NT2/D1 (cell line): ENCODE measurements around the gene RANBP1.
"Not testable (repeated sequence)": the region's sequence is repeated elsewhere in the genome, so short reads cannot be mapped to it uniquely, and the experiment has no call there.

ENCODE experiments used
- DNase-seq: peaks from one replicate; pipeline ENCODE4 v3.0.0-alpha.2; 2011; ENCODE audit warnings: low read depth, low spot score
- H3K27me3 ChIP-seq: 2 replicates; pipeline ENCODE4 v1.6.0; 2011; ENCODE audit warnings: mild to moderate bottlenecking; ENCODE audit not compliant: insufficient read length, insufficient read depth
- H3K36me3 ChIP-seq: 2 replicates; pipeline ENCODE4 v1.6.1; 2011; ENCODE audit warnings: mild to moderate bottlenecking, low read length, mixed read lengths; ENCODE audit not compliant: insufficient read depth, insufficient read length
- H3K4me1 ChIP-seq: 2 replicates; pipeline ENCODE4 v1.5.1; 2011; ENCODE audit not compliant: insufficient read depth, insufficient read length
- H3K4me3 ChIP-seq: 2 replicates; pipeline ENCODE4 v1.5.1; 2011; ENCODE audit warnings: low read depth; ENCODE audit not compliant: insufficient read length
- H3K9ac ChIP-seq: 2 replicates; pipeline ENCODE4 v1.6.0; 2011; ENCODE audit warnings: low read depth; ENCODE audit not compliant: insufficient read length
- H3K9me3 ChIP-seq: 2 replicates; pipeline ENCODE4 v1.5.1; 2011; ENCODE audit warnings: mild to moderate bottlenecking, low read length; ENCODE audit not compliant: insufficient read depth
- SUZ12 ChIP-seq: IDR thresholded peaks from 2 replicates; pipeline ENCODE4 v1.6.1; 2011; ENCODE audit not compliant: insufficient read length, insufficient read depth; ENCODE audit errors: extremely low read depth
- YY1 ChIP-seq: IDR thresholded peaks from 2 replicates; pipeline ENCODE4 v1.6.1; 2011; ENCODE audit not compliant: insufficient read length, insufficient read depth
- ZNF274 ChIP-seq: IDR thresholded peaks from 2 replicates; pipeline ENCODE4 v1.6.1; 2011; ENCODE audit warnings: mild to moderate bottlenecking, low read depth, low read length

Gene RANBP1

DNA sequence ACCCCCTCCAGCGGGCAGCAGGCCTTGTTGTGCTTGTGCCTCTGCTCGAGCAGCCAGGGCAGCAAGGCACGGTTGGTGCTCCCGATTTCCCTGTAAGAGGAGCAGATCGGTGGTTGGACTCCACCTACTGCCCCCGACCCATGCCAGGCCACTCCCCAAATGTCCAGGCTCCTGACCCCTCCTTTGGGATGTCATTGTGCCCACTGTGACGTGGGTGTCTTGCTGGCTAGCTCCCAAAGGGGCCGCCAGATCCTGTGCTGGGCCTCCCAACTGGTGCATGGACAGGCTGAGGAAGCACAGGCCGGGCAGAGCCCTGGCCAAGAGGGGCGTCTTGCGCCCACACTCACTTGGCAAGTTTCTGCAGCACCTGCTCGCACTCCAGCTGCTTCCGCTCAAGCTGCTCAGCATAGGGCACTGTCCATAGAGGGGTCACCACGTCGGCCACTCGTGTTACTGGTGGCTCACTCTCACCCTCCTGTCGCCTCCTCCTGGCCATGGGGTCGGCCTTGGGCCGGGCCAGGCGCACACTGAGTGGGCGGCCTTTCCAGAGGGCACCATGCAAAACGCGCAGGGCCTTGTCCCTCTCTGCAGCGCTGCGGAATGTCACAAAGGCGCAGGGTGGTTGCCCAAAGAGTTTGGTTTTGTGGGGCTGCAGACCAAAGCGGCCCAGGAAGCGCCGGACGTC is at the start of gene RANBP1:
RANBP1 (plus strand) TSS at position 414 of the 685 bp plus-strand sequence; CDS start at position 495, 81 bp downstream.
- peaks cover 80% of the 10 kb centered on the region for H3K36me3 ChIP-seq
- H3K4me1 ChIP-seq: peaks cover 8% of the 10 kb centered on the region

DNA sequence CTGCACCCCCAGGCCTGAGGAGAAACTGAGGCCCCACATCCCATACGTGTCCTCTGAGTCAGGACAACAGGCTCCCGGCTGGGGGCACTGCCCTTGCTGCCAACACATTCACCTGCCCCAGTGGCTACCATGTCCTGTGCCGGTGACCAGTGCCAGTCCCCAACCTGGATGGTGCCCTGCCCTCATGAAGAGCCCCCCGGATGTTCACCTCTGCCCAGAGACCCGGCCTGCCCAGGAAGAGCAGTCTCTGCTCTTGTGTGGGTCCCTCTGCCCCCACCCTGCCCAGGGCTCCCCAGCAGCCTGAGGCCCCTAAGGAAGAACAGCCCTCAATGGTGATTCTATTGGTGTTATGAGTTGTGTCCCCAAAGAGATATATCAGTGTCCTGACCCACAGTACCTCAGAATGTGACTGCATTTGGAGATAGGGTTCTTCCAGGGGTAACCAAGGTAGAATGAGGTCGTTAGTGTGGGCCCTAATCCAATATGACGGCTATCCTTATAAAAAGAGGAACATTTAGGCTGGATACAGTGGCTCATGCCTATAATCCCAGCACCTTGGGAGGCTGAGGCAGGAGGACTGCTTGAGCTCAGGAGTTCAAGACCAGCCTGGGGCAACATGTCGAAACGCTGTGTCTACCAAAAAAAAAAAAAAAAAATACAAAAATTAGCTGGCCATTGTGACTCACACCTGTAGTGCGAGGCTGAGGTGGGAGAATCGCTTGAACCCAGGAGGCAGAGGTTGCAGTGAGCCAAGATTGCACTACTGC is 49.1 kb upstream of the RANBP1 start:
- Histone ChIP-seq H3K4me1 (peaks cover 2% of the 10 kb centered on the region), H3K9me3 (no peaks in the 10 kb centered on the region), H3K27me3 (no peaks in the 10 kb centered on the region), H3K9ac (no peak overlapping the region), H3K36me3 (peaks cover 14% of the 10 kb centered on the region), H3K4me3 (no peak overlapping the region)
- TF ChIP-seq ZNF274 (no peak), YY1 (no peak), SUZ12 (no peak)
- no peak for DNase-seq

More for the DNA sequence above, at the start of gene RANBP1:
- peak within 1 kb of the TSS; percentile 96 for H3K9ac ChIP-seq
- TF ChIP-seq SUZ12 (no peak), ZNF274 (no peak), YY1 (no peak)
- peak within 1 kb of the TSS; percentile 92 for H3K4me3 ChIP-seq
- DNase-seq: no peak
- H3K27me3 ChIP-seq: no peaks in the 10 kb centered on the region
- H3K9me3 ChIP-seq: no peaks in the 10 kb centered on the region

DNA sequence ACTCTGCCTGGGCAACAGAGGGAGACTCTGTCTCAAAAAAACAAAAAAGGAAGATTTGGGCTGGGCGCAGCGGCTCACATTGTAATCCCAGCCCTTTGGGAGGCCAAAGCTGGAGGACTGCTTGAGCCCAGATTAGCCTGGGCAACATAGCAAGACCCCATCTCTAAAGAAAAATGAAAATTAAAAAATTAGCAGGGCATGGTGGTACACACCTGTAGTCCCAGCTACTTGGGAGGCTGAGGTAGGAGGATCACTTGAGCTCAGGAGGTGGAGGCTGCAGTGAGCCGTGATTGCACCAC is 48.6 kb upstream of the RANBP1 start:
- not testable (repeated sequence) for DNase-seq, H3K4me1 ChIP-seq
- H3K36me3 ChIP-seq: peaks cover 14% of the 10 kb centered on the region

DNA sequence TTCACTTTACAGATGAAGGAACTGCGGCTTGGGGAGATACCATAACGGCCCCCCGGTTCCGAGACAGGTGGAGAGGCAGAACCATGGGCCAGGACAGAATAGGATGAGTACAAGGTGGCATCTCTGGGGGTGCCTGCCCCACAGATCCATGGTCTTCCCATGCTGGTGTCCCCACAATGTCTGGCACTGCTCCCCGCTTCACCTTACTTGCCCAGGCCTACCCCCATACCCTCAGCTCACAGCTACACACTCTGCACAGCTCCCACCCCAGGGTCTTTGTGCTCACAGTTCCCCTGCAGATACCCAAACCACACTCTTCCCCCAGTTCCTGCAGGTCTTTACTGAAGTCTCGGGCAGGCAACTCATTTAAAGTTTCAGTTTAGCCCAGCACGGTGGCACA is 47.3 kb upstream of the RANBP1 start:
- H3K36me3 ChIP-seq: peaks cover 8% of the 10 kb centered on the region
- no peak for TF ChIP-seq SUZ12
- no peak for TF ChIP-seq YY1
- H3K4me1 ChIP-seq: peaks cover 2% of the 10 kb centered on the region
- H3K9ac ChIP-seq: no peak overlapping the region
- H3K27me3 ChIP-seq: no peaks in the 10 kb centered on the region
- no peaks in the 10 kb centered on the region for H3K9me3 ChIP-seq
- DNase-seq: no peak
- no peak overlapping the region for H3K4me3 ChIP-seq

More for the DNA sequence above, 48.6 kb upstream of the RANBP1 start:
- not testable (repeated sequence) for H3K9ac ChIP-seq, H3K9me3 ChIP-seq, H3K27me3 ChIP-seq, H3K4me3 ChIP-seq

DNA sequence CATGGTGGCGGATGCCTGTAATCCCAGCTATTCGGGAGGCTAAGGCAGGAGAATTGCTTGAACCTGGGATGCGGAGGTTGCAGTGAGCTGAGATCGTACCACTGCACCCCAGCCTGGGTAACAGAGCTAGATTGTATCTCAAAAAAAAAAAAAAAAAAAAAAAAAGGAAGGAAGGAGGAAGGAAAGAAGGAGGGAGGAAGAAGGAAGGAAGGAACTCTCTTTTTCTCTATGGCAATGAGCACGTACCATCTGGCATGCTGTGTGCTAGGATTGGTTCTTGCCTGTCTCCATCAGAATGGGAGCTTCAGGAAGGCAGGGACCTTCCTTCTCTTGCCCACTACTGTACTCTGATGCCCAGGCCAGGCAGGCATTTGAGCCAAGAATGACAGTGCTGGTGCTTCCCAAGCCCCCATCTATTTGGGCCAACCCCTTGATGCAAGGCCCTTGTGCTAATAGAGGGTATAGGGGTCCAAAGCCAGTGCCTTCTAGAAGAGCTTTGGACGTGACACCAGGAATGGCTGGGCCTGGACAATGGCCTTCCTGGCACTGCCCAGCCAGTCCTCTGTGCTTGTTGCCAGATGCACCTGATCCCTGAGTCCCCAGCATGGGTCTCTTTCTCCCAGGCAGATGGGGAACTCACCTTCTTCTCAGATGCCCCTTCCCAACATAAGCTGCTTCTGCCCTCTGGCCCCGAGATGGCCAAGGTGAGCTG is 46.4 kb upstream of the RANBP1 start:
- H3K36me3 ChIP-seq: peaks cover 4% of the 10 kb centered on the region
- no peaks in the 10 kb centered on the region for H3K27me3 ChIP-seq
- no peak for DNase-seq
- no peak overlapping the region for H3K4me3 ChIP-seq
- H3K9me3 ChIP-seq: no peaks in the 10 kb centered on the region
- TF ChIP-seq SUZ12 (no peak), ZNF274 (no peak), YY1 (no peak)
- peaks cover 2% of the 10 kb centered on the region for H3K4me1 ChIP-seq
- H3K9ac ChIP-seq: no peak overlapping the region

DNA sequence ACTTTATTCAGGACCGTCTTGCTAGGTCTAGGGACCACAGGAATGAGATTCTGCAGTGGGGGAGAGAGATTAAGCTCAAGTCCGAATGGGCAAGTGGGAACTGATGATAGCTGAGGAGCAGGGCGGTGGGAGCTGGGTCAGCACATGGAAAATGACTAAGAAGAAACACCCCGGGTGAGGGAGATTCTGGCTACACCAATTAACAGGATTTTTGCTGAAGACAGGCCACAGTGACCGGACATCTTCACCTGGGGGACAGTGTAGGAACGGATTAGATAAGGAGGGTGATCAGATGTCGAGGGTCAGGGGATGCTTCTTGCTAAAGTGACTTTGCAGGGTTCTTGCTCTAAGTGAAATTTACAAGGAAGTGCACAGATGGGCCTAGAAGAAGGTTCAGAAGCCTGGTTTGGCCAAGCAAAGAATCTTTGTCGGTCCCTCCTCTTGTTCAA is 44.4 kb upstream of the RANBP1 start:
- no peak for DNase-seq
- H3K4me3 ChIP-seq: no peak overlapping the region

DNA sequence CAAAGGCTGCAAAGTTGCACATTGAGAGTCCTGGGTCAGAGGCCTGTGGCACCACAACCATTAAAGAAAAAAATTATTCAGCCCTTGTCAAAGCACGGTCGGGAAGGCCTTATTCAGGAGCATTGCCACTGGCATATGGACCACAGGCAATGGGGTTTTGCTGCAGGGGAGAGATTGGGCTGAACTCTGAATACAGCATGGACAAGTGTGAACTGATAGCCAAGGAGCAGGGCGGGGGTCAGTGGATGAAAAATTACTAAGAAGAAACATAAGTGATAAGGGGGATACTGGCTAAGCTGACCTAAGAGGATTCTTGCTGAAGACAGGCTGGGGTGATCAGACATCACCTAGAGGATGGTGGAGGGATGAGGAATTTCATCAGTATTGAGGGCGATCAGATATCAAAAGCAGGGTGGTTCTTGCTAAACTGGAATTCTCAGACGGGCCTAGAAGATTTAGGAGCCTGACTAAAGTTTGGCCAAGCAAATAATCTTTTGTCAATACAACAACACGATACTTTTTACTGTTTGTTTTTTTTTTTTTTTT is 39.2 kb upstream of the RANBP1 start:
- Histone ChIP-seq H3K9ac (no peak overlapping the region), H3K9me3 (no peaks in the 10 kb centered on the region), H3K36me3 (peaks cover 6% of the 10 kb centered on the region), H3K4me1 (no peaks in the 10 kb centered on the region), H3K27me3 (no peaks in the 10 kb centered on the region), H3K4me3 (no peak overlapping the region)
- no peak for DNase-seq
- TF ChIP-seq YY1 (no peak), SUZ12 (no peak), ZNF274 (no peak)

More for the DNA sequence above, 44.4 kb upstream of the RANBP1 start:
- Histone ChIP-seq H3K36me3 (no peaks in the 10 kb centered on the region), H3K4me1 (peaks cover 2% of the 10 kb centered on the region), H3K9ac (no peak overlapping the region), H3K27me3 (no peaks in the 10 kb centered on the region), H3K9me3 (no peaks in the 10 kb centered on the region)
- no peak for TF ChIP-seq YY1
- no peak for TF ChIP-seq SUZ12
- no peak for TF ChIP-seq ZNF274
